T-helper 2 cell treated with Interferon-gamma antibody and Interleukin-4, amounts not matched to agents 100 ng/mL and 5 ng/mL, for 36 hours (primary cell): ENCODE data around the gene TFR2. TPM values are rescaled to one million over a fixed set of nuclear protein-coding genes. Genes with fewer than 3 reads are reported as not detected.
"Not testable (repeated sequence)": the region's sequence is repeated elsewhere in the genome, so short reads cannot be mapped to it uniquely, and the experiment has no call there.

ENCODE experiments used
- intact Hi-C: fragments of 100-400 bp; cut with micrococcal nuclease; formaldehyde crosslinking; loops from one replicate; pipeline ENCODE4 v1.15.1; 2023
- total RNA-seq: library from RNA; stranded (reverse); gene quantifications from 2 replicates; pipeline ENCODE4 v1.2.3, GENCODE V29; 2022

TFR2 gene
- total RNA-seq, 1 donor from 2014 or later, result 13.5 TPM

- intact Hi-C loops, result no loop called here
Observed at GRCh38 chr7:100678291-100678984, 37.1 kb upstream of the TFR2 start.

DNA sequence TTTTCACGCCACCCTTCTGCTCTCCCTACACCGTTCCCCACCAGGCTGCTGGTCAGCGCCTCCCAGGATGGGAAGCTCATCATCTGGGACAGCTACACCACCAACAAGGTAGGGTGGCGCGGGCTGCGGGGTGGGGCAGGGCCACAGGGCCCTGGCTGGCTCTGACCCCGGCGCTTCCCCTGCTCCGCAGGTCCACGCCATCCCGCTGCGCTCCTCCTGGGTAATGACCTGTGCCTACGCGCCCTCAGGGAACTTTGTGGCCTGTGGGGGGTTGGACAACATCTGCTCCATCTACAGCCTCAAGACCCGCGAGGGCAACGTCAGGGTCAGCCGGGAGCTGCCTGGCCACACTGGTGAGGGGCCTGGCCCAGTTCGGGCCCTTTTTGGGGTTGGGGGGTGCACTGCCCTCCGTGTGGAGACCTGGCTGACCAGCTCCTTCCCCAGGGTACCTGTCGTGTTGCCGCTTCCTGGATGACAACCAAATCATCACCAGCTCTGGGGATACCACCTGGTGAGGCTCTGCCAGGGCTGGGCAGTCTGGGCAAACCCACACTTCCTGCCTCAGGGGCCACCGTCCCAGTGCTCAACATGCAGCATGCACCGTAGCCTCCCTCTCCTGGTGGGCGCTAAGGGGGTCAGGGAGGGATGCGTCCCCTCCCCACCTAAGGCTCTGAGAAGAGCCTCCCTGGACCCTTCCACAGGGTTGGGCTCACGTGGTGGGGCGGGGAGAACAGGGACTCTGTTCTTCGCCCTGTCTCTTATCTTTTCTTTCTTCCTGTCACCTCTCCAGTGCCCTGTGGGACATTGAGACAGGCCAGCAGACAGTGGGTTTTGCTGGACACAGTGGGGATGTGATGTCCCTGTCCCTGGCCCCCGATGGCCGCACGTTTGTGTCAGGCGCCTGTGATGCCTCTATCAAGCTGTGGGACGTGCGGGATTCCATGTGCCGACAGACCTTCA is 36.2 kb upstream of the TFR2 start:
- intact Hi-C loops, result no loop called here

- intact Hi-C loops, result no loop called here
Observed at GRCh38 chr7:100676501-100677306, 35.4 kb upstream of the TFR2 start.

GRCh38 chr7:100675581-100676350 is 34.4 kb upstream of the TFR2 start:
- intact Hi-C loops, result loop anchor here (1.0 kb wide), 1 partner anchor 16 kb away; no protein-coding TSS in a partner anchor

DNA sequence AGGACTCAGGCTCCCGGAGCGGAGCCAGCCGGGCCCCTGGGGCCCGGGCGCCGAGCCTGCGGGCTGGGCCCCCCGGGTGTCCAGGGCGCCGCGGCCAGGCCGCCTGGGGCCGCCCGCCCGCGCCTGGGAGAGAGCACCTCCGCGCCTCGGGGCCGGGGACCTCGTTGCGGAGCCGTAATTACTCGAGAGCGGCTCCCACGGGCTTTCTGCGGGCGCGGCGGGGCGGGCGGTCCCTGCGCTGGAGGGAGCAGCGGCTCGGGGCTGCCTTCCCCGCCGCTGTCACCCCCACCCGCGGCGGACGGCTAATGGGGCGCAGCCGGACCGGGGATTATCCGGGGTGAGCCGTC is 33.7 kb upstream of the TFR2 start:
- intact Hi-C loops, result loop anchor here (1.0 kb wide), 1 partner anchor 16 kb away; no protein-coding TSS in a partner anchor

DNA sequence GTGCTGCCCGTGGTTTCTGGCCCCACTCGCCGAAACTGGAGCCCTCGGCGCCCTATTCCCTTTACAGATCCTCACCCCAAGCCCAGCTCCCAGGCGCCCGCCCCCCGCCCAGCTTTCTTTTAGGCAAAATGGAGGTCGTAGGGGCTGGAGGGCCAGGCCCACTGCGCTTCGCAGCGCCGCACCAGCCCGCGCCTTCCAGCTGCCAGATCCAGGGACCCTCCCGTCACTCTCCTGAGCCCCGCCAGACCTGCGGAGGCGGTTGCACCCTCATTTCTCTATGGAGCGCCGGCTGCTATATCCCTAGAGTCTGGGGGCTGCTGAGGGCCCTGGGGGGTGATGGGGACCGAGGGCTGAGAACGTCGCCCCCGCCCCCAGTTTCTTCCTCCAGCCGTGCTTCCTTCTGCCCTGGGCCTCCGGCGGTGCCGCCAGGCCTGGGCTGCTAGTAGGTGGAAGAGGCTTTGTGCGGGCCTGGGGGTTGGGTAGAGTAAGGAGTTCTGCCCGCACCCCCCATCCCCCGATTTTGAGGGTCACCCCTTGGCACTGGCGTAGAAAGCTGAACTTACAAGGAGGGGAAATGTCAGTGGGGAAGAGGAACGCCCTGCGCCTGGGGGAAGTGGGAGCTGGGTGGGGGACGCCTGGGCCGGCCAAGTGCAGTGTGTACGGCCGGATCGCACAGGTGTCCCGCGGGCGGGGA is 33.2 kb upstream of the TFR2 start:
- intact Hi-C loops, result loop anchor here (1.0 kb wide), 1 partner anchor 17 kb away; no protein-coding TSS in a partner anchor

GRCh38 chr7:100673942-100674410 is 32.6 kb upstream of the TFR2 start:
- intact Hi-C loops, result loop anchor here (1.0 to 2.0 kb wide), 8 partner anchors 31 to 245 kb away; partner anchors contain the start of genes AGFG2, FBXO24, LRCH4 and MEPCE

DNA sequence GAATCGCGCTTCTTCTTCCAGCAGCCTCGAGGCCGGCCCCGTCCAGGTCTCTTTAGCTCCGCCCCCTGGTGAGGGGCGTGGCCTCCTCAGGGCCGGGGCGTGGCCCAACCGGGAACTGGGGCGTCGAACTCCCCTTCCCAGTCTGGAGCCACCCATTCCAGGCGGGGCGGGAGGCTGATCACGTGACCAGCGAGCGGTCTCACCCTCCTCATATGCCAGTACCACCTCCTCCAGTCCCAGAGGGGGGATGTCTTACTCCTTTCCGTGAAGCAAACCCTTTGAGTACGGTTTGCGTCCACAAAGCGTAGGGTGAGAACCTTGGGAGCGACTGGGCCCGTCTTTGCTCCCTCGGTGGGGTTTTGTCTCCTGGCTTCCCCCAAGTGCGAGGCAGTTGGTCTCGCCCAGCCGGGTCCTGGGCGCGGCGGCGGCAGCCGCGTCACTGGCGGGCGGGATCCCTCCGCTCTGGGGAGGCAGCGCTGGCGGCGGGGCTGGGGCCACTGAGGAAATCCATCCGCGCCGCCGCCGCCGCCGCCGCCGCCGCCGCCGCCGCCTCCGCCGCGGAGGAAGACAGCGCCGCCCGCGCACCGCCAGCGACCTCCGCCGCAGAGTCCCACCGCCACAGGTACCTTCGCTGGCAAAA is 32.1 kb upstream of the TFR2 start, which contains the start of gene GNB2:
TSS of gene GNB2 (plus strand) at position 439 of the 640 bp plus-strand sequence. CDS start 2,526 bp downstream, outside the sequence.
- intact Hi-C loops, result loop anchor here (1.0 to 2.0 kb wide), 8 partner anchors 32 to 244 kb away; partner anchors contain the start of genes AGFG2, FBXO24, LRCH4 and MEPCE

GRCh38 chr7:100671353-100672327 is 30.3 kb upstream of the TFR2 start:
- intact Hi-C loops, result loop anchor here (2.0 kb wide), 1 partner anchor 193 kb away; the partner anchor contains the start of gene TSC22D4

DNA sequence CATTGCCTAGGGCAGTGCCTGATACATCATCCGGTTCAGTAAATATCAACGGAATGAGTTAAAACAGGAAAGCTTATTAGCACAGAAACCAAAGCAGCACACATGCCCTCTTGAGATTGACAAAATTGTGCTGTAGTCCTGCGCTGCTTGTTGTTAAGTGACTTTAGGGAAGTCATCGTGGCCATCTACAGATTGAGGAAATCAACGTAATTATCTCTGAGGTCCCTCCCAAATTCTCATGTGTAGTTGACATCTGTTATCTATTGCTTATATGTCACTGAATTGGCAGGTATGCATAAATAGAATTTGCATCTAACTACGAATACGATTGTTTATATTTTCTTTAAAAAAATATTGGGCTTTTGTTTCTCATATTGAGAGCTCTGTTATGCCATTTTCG is 28.7 kb upstream of the TFR2 start:
- intact Hi-C loops, result no loop called here

DNA sequence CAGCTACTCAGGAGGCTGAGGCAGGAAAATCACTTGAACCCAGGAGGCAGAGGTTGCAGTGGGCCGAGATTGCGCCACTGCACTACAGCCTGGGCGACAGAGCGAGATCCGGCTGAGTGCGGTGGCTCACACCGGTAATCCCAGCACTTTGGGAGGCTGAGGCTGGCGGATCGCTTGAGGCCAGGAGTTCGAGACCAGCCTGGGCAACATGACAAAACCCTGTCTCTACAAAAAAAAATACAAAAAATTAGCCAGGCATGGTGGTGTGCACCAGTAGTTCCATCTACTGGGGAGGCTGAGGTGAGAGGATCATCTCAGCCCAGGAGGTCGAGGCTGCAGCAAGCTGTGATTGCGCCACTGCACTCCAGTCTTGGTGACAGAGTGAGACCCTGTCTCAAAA is 27.8 kb upstream of the TFR2 start:
- intact Hi-C loops, result not testable (repeated sequence)

DNA sequence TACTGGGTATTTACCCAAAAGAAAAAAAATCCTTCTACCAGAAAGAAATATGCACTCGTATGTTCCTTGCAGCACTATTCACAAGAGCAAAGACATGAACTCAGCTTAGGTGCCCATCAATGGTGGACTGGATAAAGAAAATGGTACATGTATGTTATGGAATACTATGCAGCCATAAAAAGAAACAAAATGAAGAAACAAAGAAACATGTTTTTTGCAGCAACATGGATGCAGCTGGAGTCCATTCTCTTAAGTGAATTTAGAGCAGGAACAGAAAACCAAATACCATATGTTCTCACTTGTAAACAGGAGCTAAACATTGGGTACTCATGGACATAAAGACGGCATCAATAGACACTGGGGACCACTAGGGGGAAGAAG is 26.7 kb upstream of the TFR2 start:
- intact Hi-C loops, result no loop called here

GRCh38 chr7:100667331-100668068 is 26.1 kb upstream of the TFR2 start:
- intact Hi-C loops, result no loop called here

DNA sequence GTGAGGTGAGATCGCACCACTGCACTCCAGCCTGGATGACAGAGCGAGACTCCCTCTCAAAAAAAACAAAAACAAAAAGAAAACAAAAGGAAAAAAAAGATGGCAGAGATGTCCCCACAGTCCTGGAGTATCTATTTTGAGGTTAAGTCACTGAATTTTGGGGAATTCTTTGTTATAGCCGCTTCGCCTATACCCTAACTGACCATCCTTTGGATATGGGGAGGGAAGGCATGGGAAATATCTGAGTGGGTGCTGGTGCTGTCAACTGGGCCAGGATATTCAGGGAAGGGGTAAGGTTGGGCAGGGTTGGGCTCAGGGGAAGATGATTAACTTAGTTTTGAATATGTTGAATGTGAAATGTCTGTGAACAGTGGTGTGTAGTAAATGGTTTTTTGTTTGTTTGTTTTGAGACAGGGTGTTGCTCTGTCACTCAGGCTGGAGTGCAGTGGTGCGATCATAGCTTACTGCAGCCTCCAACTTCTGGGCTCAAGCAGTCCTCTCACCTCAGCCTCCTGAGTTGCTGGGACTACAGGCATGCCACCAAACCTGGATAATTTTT is 23.9 kb upstream of the TFR2 start:
- intact Hi-C loops, result no loop called here

GRCh38 chr7:100662194-100662776 is 20.9 kb upstream of the TFR2 start:
- intact Hi-C loops, result not testable (repeated sequence)

DNA sequence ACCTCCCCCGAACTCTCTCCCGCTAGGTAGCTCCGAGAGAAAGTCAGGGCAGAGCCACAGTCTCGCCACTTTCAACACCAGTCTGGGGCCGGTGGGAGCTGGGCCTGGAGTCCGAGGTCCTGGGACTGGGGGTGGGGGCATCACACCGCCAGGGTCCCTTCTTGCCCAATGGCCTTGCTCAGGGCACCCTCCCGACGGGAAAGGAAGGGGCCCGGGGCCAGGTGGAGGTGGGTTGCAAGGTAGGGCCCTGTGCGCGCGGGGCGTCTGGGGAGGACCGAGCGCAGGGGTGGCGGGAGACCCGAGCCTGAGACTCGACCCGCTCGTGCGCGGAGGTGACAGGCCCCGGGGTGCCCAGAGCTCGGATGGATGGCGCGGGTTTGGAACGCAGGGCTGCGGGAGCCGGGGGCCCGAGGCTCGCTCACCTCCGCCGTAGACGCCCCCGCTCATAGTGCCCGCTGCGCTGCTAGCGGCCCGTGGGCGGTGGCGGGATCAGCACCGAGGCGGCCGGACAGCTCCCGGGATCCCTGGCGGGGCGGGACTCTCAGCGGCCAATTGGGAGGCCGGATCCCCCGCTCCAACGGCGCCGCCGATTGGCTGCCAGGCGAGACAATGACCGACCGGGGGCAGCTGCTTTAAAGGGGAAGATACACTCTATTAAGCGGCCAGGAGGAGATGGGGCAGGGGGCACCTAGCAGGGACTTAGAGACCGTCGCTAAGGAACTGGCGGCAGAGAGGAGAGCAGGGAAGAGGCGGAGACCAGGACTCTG is 14.7 kb upstream of the TFR2 start, which contains the start of gene ACTL6B:
TSS of gene ACTL6B (minus strand) at position 541 of the 767 bp plus-strand sequence. CDS start at position 447, 94 bp downstream.
- intact Hi-C loops, result no loop called here
